Body of pancreas (tissue), 4 donors: ENCODE data around the gene TMEFF2.

ENCODE experiments used
- POLR2A ChIP-seq, 3 donors: fragments of 450-650 bp; IDR thresholded peaks; one replicate each; pipeline ENCODE4 v1.6.1; 2016; ENCODE audit warnings: antibody characterized with exemption in 3 of 3, mild to moderate bottlenecking in 2 of 3
- TF ChIP-seq, protein P1 (sequence below), 7 experiments: fragments of 450-650 bp in 4 of 7; fragments of 200-600 bp in 3 of 7; sonication (generic) in 3 of 7; IDR thresholded peaks; one replicate each; pipeline ENCODE4 v1.5.1; 2016 to 2019; ENCODE audit warnings: antibody characterized with exemption in 7 of 7

DNA sequence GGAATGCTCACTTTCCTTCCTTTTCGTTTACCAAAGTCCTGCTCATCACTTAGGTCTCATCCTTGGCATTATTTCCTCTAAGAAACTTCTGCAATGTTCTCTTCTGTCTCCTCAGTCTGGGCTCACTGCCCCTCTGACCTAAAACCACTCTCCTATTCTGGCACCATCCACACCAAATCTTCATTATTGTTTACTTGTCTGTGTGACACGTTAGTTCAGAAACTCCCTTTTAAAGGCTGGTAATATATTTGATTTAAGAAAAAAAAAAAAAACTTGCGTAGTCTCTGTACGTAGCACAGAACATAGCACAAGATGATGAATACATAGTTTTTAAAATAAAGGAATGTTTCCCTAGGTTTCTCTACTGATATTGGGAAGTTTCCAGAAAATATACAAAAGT lies 229.0 kb downstream of the TMEFF2 start:
- TF ChIP-seq, protein P1, sequence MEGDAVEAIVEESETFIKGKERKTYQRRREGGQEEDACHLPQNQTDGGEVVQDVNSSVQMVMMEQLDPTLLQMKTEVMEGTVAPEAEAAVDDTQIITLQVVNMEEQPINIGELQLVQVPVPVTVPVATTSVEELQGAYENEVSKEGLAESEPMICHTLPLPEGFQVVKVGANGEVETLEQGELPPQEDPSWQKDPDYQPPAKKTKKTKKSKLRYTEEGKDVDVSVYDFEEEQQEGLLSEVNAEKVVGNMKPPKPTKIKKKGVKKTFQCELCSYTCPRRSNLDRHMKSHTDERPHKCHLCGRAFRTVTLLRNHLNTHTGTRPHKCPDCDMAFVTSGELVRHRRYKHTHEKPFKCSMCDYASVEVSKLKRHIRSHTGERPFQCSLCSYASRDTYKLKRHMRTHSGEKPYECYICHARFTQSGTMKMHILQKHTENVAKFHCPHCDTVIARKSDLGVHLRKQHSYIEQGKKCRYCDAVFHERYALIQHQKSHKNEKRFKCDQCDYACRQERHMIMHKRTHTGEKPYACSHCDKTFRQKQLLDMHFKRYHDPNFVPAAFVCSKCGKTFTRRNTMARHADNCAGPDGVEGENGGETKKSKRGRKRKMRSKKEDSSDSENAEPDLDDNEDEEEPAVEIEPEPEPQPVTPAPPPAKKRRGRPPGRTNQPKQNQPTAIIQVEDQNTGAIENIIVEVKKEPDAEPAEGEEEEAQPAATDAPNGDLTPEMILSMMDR (IDR thresholded peaks at IDR 0.05) = no peak
- TF ChIP-seq POLR2A (IDR thresholded peaks at IDR 0.05) = no peak
